GM18499 (cell line): Measurements from ENCODE around the gene MACROD2.
"Not testable (repeated sequence)": the region's sequence is repeated elsewhere in the genome, so short reads cannot be mapped to it uniquely, and the experiment has no call there.

Experiments
- ATAC-seq: cut with Tn5 transposase; IDR thresholded peaks from one replicate; pipeline ENCODE4 v1.9.1; 2021; ENCODE audit warnings: moderate number of reproducible peaks; ENCODE audit not compliant: insufficient read depth, unreplicated experiment

The MACROD2 gene

DNA sequence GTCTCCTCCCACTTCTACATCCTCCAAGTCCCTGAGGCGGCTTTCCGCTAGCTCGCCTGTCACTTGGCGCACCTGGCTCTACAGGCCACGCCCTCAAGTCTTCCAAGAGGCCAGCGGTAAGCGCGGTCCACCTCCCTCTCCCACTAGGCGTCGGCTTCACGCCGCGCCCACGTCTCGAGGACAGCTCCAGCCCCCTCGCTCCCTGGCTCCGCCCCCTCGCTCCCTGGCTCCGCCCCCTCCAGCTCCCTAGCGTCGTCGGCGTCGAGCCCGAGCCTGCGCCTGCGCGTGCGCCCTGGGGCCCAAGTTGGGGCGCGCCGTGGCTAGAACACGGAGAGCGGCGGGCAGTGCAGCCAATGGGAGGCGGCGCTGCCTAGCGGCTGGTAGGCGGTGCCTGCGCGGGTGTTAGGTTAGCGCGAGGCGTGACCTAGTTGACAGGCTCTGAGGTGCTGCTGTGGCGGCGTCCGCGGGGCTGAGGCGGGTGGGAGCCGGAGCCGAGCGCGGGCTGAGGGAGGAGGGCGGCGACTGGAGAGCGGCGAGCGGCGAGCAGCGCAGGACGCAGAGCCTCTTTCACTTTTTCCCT, at the start of gene MACROD2:
MACROD2 (plus strand) TSS at position 431 of the 580 bp plus-strand sequence.
- ATAC-seq, result no peak

DNA sequence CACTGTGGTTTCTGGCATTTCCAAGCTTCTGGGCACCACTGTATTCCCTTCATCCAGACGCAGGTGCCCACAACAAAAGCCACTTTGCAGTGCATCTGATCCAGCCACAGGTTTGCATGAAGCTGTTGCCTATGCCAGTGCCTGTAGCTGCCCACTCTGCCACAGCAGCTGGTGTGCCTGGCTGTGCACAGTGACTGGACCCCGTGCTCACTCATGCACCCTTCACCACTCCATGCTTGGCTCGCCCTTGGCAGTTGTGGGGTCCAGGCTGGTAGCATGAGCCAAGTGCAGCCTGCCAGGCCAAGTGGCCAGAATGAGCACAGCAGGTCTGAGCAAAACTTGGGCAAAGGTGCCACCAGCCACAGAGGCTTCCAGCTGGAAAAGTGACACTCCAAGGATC, 47.6 kb upstream of the MACROD2 start:
- ATAC-seq, result no peak

DNA sequence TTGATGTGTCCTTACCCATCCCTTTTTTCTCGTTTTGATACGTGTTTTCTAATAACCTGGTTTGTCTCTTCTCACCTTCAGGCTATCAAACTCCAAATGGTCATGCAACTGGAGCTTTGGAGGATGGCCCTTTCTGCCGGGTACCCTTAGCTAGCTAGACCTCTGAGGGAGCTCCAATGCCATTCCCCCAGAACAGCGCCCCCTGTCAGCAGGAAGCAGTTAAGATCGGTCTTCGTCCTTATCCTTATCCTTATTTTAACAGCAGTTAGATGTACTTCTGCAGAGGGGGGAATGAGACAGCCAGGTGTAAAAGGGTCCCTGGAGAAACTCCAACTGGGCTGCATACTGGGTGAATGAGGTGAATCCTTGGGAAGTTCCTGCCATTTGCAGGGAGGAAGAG, 42.1 kb upstream of the MACROD2 start:
- no peak for ATAC-seq

DNA sequence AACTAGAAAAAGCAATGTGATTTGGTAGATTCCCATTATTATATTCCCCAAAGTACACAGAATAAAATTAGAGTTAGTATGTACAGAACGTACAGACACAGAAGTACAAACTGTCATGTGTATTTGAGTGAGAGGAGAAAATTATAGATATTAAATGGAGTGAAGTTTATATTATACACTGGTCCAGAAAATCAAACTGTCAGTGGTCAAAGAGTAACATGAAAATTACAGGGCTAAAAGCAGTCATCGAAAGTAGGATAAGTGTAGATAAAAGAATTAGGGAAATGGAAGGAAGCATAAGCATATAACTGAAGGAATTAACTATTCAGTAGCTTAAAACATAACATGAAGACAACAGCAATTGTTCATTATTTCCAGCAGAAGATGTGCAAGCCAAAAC, 35.2 kb upstream of the MACROD2 start:
- ATAC-seq, result no peak

DNA sequence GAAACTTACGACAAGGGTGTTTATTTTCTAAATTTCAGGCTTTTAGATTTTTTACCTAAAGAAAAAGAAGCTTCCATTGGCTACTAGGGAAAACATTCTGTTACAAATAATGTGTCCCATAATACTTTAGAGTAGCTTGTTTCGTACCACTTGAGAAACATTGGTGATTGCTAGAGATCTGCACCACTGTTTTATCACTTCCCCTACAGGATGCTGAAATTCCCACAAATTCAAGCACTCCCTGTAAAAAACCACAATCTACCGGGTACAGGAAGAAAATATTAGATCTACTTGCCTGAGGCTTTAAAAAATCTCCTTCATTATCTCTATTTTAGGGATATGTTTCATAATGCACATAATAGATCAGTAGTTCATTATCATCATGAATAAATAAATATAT, 34.8 kb upstream of the MACROD2 start:
- ATAC-seq, result no peak

DNA sequence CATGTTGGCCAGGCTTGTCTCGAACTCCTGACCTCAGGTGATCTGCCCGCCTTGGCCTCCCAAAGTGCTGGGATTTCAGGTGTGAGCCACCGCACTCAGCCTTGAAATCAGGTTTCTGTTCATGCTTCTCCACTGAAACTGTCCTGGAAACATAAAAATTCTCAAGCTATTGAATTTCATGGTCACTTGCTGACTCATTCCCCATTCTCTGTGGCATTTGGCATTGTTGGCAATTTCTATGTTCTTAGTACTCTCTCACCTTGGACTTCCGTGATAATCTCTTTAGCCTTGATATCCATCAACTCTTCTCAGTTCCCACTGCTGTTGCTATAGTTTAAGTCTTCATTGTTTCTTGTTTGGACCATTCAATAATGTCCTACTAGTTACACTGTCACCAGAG, 11.1 kb upstream of the MACROD2 start:
- ATAC-seq, result no peak

DNA sequence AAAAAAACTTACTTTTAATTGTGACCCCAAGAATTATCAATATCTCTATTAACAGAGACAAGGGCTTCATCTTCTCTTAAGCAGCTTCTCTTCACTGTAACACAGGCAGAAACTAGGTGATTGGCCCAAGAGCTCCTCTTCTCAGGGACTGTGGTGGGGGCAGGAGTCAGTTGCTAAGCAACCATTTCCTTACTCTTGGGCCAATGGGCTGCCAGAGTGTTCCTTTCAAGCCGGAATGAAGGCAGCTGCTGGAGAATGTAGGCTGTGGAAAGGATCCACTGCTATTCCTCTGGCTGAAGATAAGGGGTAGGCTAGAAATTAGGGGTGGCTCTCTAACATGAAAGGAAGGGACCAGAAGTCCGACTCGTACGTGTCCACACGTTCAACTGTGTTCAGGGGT, 4.9 kb upstream of the MACROD2 start, which contains the start of gene SEL1L2:
SEL1L2 (minus strand) TSS at position 150 of the 400 bp plus-strand sequence; CDS start at position 70, 80 bp downstream.
- no peak for ATAC-seq

DNA sequence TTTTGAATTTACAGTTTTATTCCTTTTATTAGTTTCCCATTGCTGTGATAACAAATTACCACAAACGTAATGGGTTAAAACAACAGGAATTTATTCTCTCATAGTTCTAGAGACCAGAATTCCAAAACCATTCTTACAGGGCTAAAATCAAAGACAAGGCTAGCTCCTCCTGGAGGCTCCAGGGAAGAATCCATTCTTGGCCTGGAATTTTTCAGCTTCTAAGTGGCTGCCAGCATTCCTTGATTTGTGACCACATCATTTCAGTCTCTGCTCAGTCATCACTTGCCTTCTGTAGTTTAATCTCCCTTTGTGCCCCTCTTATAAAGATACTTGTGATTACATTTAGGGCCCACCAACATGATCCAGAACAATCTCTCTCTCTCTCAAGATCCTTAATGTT, 4.0 kb upstream of the MACROD2 start:
- no peak for ATAC-seq

DNA sequence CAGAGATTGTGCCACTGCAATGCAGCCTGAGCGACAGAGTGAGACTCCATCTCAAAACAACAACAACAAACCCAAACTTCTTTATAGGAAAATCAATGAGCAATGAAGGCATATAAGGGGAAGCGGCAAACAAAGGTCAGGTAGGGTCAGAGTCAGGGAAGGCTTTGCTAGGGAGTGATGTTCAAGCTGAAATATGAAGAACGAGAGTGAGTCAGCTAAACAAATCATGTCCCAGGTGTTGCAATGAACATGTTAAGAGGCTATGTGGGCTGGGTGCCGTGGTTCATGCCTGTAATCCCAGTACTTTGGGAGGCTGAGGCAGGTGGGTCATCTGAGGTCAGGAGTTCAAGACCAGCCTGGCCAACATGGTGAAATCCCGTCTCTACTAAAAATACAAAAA, 3.4 kb upstream of the MACROD2 start:
- not testable (repeated sequence) for ATAC-seq

DNA sequence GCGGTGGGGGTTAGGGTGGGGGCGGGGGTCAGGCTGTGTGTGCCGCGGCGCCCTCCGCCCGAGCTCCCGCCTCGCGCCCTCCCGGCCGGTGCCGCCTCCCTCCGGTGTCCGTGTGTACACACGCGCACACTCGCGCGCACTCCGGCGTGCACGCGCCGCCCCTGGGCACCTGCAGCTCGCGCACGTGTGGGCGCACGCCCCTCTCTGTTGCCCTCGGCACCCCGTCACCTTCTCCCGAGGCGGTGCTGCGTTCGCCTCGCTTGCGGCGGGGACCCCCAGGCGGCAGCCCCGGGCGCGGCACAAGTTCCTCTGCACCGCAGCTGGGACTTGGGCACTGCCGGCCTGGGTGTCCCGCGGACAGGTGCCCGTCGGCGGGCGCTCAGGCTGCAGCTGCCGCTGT, 525 bp downstream of the MACROD2 start:
- ATAC-seq, result no peak

DNA sequence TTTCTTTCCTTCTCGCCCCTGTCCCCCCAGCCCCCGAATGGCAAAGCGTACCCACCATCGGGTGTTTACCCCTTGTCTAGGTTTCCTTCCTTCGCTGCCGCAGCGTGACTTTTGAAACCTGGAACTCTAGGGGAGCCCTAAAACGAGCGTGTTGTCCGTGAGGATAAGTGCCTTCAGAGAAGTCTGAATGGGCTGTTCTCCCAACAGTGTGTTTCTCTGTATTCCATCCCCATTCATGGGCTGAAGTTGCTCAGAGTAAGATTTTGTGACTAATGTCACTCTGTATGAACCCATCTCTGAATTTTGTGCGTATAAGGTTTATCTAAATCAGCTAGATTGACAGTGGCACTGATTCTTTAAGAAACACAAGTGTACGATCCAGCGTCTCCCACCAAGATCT, 949 bp downstream of the MACROD2 start:
- ATAC-seq, result no peak

DNA sequence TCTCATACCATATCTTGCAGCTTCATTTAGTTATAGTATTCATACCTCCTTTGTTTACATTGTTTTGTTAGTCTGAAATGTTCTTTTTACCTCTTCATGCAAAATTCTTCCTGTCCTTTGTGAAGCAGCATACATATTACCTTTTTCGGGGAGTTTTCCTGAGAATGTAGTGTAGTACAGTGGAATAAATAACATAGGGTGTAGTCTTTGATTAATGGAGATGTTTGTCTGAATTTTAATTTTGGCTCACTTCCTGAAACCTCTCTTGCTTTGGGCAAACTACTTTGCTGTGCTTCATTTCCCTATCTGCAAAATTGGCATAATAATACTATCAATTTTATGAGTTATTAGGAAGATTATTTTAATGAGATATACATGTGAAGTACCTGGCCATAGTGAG, 5.6 kb downstream of the MACROD2 start:
- ATAC-seq, result no peak

DNA sequence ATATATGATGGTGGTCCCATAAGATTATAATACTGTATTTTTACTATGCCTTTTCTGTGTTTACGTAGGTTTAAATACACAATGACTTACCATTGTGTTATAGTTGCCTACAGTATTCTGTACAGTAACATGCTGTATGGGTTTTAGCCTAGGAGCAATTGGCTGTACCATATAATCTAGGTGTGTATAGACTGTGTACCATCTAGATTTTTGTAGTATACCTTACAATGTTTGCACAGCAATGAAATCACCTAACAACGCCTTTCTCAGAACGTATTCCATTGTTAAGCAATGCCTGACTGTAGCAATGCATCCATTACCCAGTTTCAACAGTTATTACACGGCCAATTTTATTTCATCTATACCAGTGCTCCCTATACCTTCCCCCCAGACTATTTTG, 10.7 kb downstream of the MACROD2 start:
- ATAC-seq, result no peak

DNA sequence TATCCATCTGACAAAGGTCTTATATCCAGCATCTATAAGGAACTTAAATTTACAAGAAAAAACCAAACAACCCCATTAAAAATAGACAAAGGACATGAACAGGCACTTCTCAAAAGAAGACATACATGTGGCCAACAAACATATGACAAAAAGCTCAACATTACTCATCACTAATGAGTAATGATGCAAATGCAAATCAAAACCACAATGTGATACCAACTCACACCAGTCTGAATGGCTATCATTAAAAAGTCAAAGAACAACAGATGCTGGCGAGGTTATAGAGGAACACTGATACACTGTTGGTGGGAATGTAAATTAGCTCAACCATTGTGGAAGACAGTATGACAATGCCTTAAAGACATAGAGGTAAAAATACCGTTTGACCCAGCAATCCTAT, 13.9 kb downstream of the MACROD2 start:
- no peak for ATAC-seq

DNA sequence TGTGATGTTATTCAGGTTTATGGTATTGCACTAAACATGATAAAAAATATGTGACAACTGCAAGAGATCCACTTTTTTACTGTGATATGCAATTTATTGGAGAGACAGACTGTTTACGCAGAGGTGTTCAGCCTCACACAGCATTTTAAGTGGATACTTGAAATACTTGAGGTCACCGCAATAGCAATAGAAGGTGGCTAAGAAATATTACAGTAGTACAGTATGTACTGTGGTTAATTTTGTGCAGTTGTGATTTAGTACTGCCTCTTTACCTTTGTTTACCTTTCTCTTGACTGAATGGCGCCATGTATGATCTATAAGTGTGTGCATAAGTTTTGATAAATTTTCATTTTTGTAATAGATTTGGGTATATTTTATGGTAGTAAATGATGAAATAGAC, 17.4 kb downstream of the MACROD2 start:
- ATAC-seq, result no peak

DNA sequence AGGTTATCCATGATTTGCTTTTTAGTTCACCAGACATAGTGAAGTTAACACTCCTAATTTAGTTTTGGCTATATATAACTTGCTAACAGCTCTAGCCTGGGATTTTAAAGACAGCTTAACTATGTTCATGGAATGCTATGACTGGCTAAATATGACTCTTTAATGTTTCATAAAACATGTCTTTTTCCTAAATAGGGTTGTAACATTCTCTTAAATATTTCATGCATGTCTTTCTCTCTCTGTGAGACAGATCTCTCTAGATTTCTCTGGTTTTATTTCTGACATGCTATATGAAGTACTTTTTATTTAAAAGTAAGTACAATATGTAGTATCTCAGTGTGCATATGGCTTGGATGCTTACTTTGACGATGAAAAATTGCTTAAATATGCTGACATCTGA, 35.7 kb downstream of the MACROD2 start:
- ATAC-seq, result no peak

DNA sequence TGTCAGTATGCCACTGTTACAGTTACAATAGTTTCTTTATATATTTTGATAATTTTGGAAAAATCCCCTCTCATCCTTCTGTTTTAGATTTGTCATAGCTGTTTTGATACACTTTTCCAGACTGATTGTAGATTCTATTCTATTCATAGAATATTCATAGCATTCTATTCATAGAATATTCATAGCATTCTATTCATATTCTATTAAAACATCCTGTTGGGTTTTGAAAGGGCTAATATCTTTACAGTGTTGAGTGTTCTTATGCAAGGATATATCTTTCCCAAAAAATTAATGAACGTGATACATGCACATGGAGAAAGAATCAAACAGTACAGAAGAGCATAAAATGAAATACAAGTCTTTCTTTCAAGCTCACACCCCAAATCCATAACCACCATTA, 38.0 kb downstream of the MACROD2 start:
- no peak for ATAC-seq

DNA sequence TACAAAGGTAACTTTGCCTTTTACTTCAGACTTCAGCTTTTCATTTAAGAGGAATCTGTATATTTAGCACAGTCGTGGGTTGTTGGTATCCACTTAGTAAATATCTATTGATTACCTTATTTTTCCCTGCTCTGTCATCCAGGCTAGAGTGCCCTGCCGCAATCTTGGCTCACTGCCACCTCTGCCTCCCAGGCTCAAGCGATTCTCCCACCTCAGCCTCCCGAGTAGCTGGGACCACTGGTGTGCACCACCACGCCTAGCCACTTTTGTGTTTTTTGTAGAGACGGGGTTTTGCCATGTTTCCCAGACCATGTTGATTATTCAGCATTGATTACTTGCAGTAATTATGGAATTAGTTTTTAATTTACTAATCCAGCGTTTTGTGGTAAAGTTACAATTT, 41.3 kb downstream of the MACROD2 start:
- ATAC-seq, result no peak

DNA sequence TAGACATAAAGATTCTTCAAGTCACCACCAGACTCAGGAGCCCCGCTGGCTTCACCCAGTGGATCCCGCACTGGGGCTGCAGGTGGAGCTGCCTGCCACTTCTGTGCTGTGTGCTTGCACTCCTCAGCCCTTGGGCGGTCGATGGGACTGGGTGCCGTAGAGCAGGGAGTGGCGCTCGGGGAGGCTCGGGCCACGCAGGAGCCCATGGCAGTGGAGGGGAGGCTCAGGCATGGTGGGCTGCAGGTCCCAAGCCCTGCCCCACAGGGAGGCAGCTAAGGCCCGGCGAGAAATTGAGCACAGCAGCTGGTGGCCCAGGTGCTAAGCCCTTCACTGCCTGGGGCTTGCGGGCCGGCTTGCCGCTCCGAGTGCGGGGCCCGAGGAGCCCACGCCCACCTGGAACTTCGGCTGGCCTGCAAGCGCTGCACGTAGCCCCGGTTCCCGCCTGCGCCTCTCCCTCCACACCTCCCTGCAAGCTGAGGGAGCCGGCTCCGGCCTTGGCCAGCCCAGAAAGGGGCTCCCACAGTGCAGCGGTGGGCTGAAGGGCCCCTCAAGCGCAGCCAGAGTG, 49.5 kb downstream of the MACROD2 start:
- ATAC-seq, result not testable (repeated sequence)

DNA sequence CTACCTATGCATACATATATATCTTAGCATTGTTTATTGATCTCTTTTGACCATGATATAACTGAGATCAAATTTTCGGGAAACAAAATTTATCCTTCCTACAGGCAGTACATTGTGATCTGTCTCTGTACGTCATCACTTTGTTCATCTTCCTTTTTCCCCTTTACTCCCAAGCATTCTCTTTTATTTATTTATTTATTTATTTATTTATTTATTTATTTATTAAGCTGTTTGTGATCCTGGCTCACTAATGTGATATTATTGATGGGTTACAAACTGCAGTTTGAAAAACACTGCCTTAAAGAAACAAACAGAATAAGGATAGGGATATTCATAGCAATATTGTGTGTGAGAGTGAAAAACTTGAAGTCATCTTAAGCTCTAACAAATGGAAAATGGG, 51.2 kb downstream of the MACROD2 start:
- no peak for ATAC-seq

DNA sequence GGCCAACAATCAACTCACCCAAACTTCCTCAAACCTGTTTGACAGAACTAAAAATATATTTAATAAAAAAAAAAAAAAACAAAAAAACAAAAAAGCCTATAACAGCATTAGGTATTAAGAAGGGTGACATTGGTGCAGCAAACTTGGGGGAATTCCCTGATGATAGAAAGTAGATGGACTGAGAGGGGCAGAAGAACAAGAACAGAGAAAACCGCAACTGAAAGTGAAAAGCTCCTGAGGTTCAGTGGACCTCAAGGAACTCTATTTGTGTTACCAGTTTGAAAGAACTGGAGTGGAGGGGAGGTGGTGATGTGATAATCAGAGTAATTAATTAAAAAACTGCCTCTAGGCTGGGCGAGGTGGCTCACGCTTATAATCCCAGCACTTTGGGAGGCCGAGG, 53.8 kb downstream of the MACROD2 start:
- ATAC-seq, result peak; percentile 87

DNA sequence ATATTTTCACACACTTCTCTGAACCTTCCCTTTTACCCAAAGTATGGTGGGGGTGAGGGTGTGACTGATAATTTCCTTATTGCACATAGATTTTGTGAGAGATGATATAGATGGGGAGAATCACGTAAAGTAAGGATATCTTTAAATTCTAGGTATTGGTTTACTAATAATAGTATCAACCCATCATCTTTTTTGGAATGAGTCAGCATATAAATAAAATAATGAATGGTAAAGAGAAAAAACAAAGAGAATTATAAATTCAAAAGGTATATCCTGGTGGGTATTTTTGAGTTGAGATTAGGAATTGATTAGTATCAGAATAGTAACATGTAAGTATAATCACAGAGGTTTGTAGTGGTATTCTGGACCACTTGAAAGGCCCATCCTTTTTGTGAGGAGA, 56.1 kb downstream of the MACROD2 start:
- ATAC-seq, result no peak
